ENCODE results near the gene NKAIN2. TPM values are rescaled to one million over a fixed set of nuclear protein-coding genes. Genes with fewer than 3 reads are reported as not detected.

NKAIN2 gene
- total RNA-seq, 3 donors from 2014 or later (not counting 1 experiment from before 2014, with no cell fraction given), result 0.45 TPM; not detected in 2

DNA sequence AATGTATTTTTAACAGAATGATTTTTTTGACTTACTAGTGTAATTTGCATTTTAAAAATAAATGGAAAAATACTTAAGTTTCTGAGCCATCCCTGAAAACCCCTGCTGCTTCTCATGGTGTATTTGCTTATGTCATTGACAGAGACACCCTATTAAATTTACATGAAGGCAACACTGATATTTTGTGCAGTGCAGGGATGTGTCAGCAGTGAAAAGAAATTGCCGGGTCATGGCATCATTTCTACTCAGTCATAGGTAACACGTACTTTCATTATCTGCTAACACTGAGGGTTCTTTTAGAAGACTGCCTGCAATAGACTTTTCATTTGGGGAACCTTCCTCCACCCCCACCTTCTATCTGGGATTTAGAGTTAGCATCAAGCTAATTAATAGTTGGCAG is 1021.9 kb downstream of the NKAIN2 start:
- Mint-ChIP-seq H3K27ac (no peak overlapping the region), H3K4me1 (no peaks in the 10 kb centered on the region), H3K36me3 (no peaks in the 10 kb centered on the region), H3K9me3 (no peaks in the 10 kb centered on the region), H3K4me3 (no peak overlapping the region), H3K27me3 (ENCODE audit: low read depth in 2 of 2) (no peaks in the 10 kb centered on the region)
- Histone ChIP-seq H3K9me3 (ENCODE audit: control insufficient read depth, insufficient read depth, low read length) (no peaks in the 10 kb centered on the region), H3K27me3 (ENCODE audit: control insufficient read depth, insufficient read depth, low read length) (no peaks in the 10 kb centered on the region), H3K27ac (ENCODE audit: low read length) (no peak overlapping the region), H3K36me3 (ENCODE audit: control insufficient read depth, insufficient read depth, low read length) (no peaks in the 10 kb centered on the region), H3K4me1 (ENCODE audit: control insufficient read depth, insufficient read depth, low read length) (no peaks in the 10 kb centered on the region), H3K4me3 (ENCODE audit: low read length) (no peak overlapping the region)
- intact Hi-C loops (cut with micrococcal nuclease), result no loop called here
- no peak for ATAC-seq
- DNase-seq, result no peak
- 81% methylated on average over 2 of the region's 2 CpGs for WGBS (ENCODE audit: insufficient coverage)
- TF ChIP-seq, protein P1, sequence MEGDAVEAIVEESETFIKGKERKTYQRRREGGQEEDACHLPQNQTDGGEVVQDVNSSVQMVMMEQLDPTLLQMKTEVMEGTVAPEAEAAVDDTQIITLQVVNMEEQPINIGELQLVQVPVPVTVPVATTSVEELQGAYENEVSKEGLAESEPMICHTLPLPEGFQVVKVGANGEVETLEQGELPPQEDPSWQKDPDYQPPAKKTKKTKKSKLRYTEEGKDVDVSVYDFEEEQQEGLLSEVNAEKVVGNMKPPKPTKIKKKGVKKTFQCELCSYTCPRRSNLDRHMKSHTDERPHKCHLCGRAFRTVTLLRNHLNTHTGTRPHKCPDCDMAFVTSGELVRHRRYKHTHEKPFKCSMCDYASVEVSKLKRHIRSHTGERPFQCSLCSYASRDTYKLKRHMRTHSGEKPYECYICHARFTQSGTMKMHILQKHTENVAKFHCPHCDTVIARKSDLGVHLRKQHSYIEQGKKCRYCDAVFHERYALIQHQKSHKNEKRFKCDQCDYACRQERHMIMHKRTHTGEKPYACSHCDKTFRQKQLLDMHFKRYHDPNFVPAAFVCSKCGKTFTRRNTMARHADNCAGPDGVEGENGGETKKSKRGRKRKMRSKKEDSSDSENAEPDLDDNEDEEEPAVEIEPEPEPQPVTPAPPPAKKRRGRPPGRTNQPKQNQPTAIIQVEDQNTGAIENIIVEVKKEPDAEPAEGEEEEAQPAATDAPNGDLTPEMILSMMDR (IDR thresholded peaks at IDR 0.05), result no peak

GRCh38 chr6:124829822-124830221 is 1026.2 kb downstream of the NKAIN2 start:
- Mint-ChIP-seq H3K27me3 (ENCODE audit: low read depth in 2 of 2) (no peaks in the 10 kb centered on the region), H3K27ac (no peak overlapping the region), H3K9me3 (no peaks in the 10 kb centered on the region), H3K36me3 (no peaks in the 10 kb centered on the region), H3K4me3 (no peak overlapping the region), H3K4me1 (no peaks in the 10 kb centered on the region)
- no peak for ATAC-seq
- TF ChIP-seq, protein P1 (IDR thresholded peaks at IDR 0.05), result no peak
- WGBS (ENCODE audit: insufficient coverage), result 100% methylated on average over 1 of the region's 1 CpG
- Histone ChIP-seq H3K4me3 (ENCODE audit: low read length) (no peak overlapping the region), H3K27ac (ENCODE audit: low read length) (no peak overlapping the region), H3K36me3 (ENCODE audit: control insufficient read depth, insufficient read depth, low read length) (no peaks in the 10 kb centered on the region), H3K27me3 (ENCODE audit: control insufficient read depth, insufficient read depth, low read length) (no peaks in the 10 kb centered on the region), H3K4me1 (ENCODE audit: control insufficient read depth, insufficient read depth, low read length) (no peaks in the 10 kb centered on the region), H3K9me3 (ENCODE audit: control insufficient read depth, insufficient read depth, low read length) (no peaks in the 10 kb centered on the region)
- intact Hi-C loops (cut with micrococcal nuclease), result no loop called here
- DNase-seq, result no peak

DNA sequence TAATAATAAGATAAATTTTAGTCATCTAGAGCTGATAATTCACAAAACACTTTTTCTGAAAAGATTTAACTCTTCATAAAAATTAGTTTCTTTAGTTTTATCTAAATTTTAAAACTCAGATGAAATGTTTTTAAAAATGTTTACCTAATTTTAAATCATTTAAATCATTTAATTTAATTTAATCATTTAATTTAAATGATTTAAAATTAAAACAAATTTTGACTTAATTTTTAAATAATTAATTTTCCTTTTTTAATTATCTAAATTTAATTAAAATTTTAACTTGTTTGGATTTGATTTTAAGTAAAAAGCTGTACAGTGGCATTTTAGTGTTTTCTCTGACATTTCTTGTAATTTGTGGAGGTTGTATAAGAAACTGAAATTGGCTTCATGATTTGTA is 1026.8 kb downstream of the NKAIN2 start:
- intact Hi-C loops (cut with micrococcal nuclease), result no loop called here
- Histone ChIP-seq H3K27ac (ENCODE audit: low read length) (no peak overlapping the region), H3K9me3 (ENCODE audit: control insufficient read depth, insufficient read depth, low read length) (no peaks in the 10 kb centered on the region), H3K4me1 (ENCODE audit: control insufficient read depth, insufficient read depth, low read length) (no peaks in the 10 kb centered on the region), H3K27me3 (ENCODE audit: control insufficient read depth, insufficient read depth, low read length) (no peaks in the 10 kb centered on the region), H3K4me3 (ENCODE audit: low read length) (no peak overlapping the region), H3K36me3 (ENCODE audit: control insufficient read depth, insufficient read depth, low read length) (no peaks in the 10 kb centered on the region)
- Mint-ChIP-seq H3K4me3 (no peak overlapping the region), H3K27ac (no peak overlapping the region), H3K36me3 (no peaks in the 10 kb centered on the region), H3K9me3 (no peaks in the 10 kb centered on the region), H3K27me3 (ENCODE audit: low read depth in 2 of 2) (no peaks in the 10 kb centered on the region), H3K4me1 (no peaks in the 10 kb centered on the region)
- TF ChIP-seq, protein P1 (IDR thresholded peaks at IDR 0.05), result no peak
- no peak for ATAC-seq
- DNase-seq, result no peak

GRCh38 chr6:124854338-124854922 is 1050.8 kb downstream of the NKAIN2 start:
- no peak overlapping the region for H3K27ac Mint-ChIP-seq
- no peak overlapping the region for H3K4me3 Mint-ChIP-seq
- no CpG with 5 or more reads among the region's 1 CpG for WGBS (ENCODE audit: insufficient coverage)
- intact Hi-C loops (cut with micrococcal nuclease), result no loop called here
- H3K36me3 ChIP-seq (ENCODE audit: control insufficient read depth, insufficient read depth, low read length), result no peaks in the 10 kb centered on the region
- DNase-seq (no peak), ATAC-seq (no peak)
- H3K4me3 ChIP-seq (ENCODE audit: low read length), result no peak overlapping the region
- TF ChIP-seq, protein P1 (IDR thresholded peaks at IDR 0.05), result no peak
- no peaks in the 10 kb centered on the region for H3K36me3 Mint-ChIP-seq
- no peak overlapping the region for H3K27ac ChIP-seq (ENCODE audit: low read length)
- H3K9me3 ChIP-seq (ENCODE audit: control insufficient read depth, insufficient read depth, low read length), result no peaks in the 10 kb centered on the region
- no peaks in the 10 kb centered on the region for H3K27me3 ChIP-seq (ENCODE audit: control insufficient read depth, insufficient read depth, low read length)
- no peaks in the 10 kb centered on the region for H3K9me3 Mint-ChIP-seq
- no peaks in the 10 kb centered on the region for H3K4me1 Mint-ChIP-seq
- no peaks in the 10 kb centered on the region for H3K27me3 Mint-ChIP-seq (ENCODE audit: low read depth in 2 of 2)
- no peaks in the 10 kb centered on the region for H3K4me1 ChIP-seq (ENCODE audit: control insufficient read depth, insufficient read depth, low read length)
